K562 (cell line): Measurements from ENCODE around the gene TMEM121. TPM values are rescaled to one million over a fixed set of nuclear protein-coding genes. Genes with fewer than 3 reads are reported as not detected.
A peak's percentile ranks its signal among the peaks of the same experiment; 100 is the strongest.

Source experiments
- ATF6 ChIP-seq: sonication (generic); formaldehyde crosslinking; IDR thresholded peaks from 2 replicates; pipeline ENCODE4 v1.4.0; 2020; ENCODE audit warnings: mild to moderate bottlenecking, missing genetic modification reagents
- BRF1 ChIP-seq: IDR thresholded peaks from 3 replicates; pipeline ENCODE4 v1.6.1; 2011; ENCODE audit warnings: borderline replicate concordance, mild to moderate bottlenecking; ENCODE audit not compliant: insufficient read length; ENCODE audit errors: extremely low read depth
- C11orf30 ChIP-seq: fragments of 450-650 bp; IDR thresholded peaks from 2 replicates; pipeline ENCODE4 v1.6.1; 2016; ENCODE audit warnings: low read depth, mild to moderate bottlenecking
- CCAR2 ChIP-seq: fragments of 200-400 bp; formaldehyde crosslinking; IDR thresholded peaks from 2 replicates; pipeline ENCODE4 v1.6.1; 2017; ENCODE audit warnings: mild to moderate bottlenecking, low read depth, low read length
- E2F5 ChIP-seq: sonication (generic); formaldehyde crosslinking; IDR thresholded peaks from 2 replicates; pipeline ENCODE4 v1.8.0; 2022; ENCODE audit warnings: mild to moderate bottlenecking, missing genetic modification reagents
- ETV1 ChIP-seq: fragments of 450-650 bp; conservative IDR thresholded peaks from 2 replicates; pipeline ENCODE4 v1.6.1; 2016; ENCODE audit warnings: missing genetic modification characterization, control low read depth, low read depth, missing compliant biosample characterization
- MAZ ChIP-seq, 2 experiments: fragments of 450-650 bp in 1 of 2; sonication (generic) in 1 of 2; formaldehyde crosslinking; IDR thresholded peaks in 1 of 2; conservative IDR thresholded peaks in 1 of 2; 2 replicates each; pipeline versions ENCODE4 v1.4.0 to v1.5.0; 2020; ENCODE audit warnings: mild to moderate bottlenecking in 1 of 2, missing genetic modification reagents in 1 of 2
- MEF2D ChIP-seq: conservative IDR thresholded peaks from 2 replicates; pipeline ENCODE4 v1.6.1; 2016; ENCODE audit warnings: low read depth, missing genetic modification characterization, missing compliant biosample characterization
- PHF21A ChIP-seq: fragments of 450-650 bp; IDR thresholded peaks from 2 replicates; pipeline ENCODE4 v1.6.1; 2017; ENCODE audit warnings: low read depth, borderline replicate concordance
- POLR3A ChIP-seq: IDR thresholded peaks from 2 replicates; pipeline ENCODE4 v1.6.1; 2011; ENCODE audit warnings: borderline replicate concordance, mild to moderate bottlenecking, moderate library complexity; ENCODE audit not compliant: insufficient read length, insufficient read depth; ENCODE audit errors: extremely low read depth
- RBM25 ChIP-seq: fragments of 200-400 bp; formaldehyde crosslinking; IDR thresholded peaks from 2 replicates; pipeline ENCODE4 v1.6.1; 2018; ENCODE audit warnings: low read length, low read depth, moderate library complexity; ENCODE audit not compliant: severe bottlenecking
- SIN3B ChIP-seq: fragments of 450-650 bp; IDR thresholded peaks from 2 replicates; pipeline ENCODE4 v1.6.1; 2017; ENCODE audit warnings: low read depth, mild to moderate bottlenecking, moderate library complexity
- STAT6 ChIP-seq: sonication (generic); formaldehyde crosslinking; IDR thresholded peaks from 2 replicates; pipeline ENCODE4 v1.8.1; 2023; ENCODE audit warnings: mild to moderate bottlenecking, missing genetic modification reagents
- ZBTB1 ChIP-seq: sonication (generic); formaldehyde crosslinking; IDR thresholded peaks from 2 replicates; pipeline ENCODE4 v1.8.1; 2023; ENCODE audit warnings: missing genetic modification reagents, low read depth, mild to moderate bottlenecking, borderline replicate concordance
- ZBTB33 ChIP-seq: sonication (generic); formaldehyde crosslinking; IDR thresholded peaks from 2 replicates; pipeline ENCODE4 v1.8.1; 2023; ENCODE audit warnings: mild to moderate bottlenecking, missing genetic modification reagents
- ZNF133 ChIP-seq: fragments of 250-450 bp; sonication (Bioruptor Pico); IDR thresholded peaks from 2 replicates; pipeline ENCODE4 v1.4.0; 2020; ENCODE audit warnings: mild to moderate bottlenecking
- ZNF134 ChIP-seq: fragments of 250-450 bp; sonication (Bioruptor Pico); conservative IDR thresholded peaks from 2 replicates; pipeline ENCODE4 v1.4.0; 2020
- ZNF316 ChIP-seq: fragments of 450-650 bp; IDR thresholded peaks from 2 replicates; pipeline ENCODE4 v1.6.1; 2016
- ZNF395 ChIP-seq: fragments of 200-800 bp; sonication (Bioruptor generic); IDR thresholded peaks from 2 replicates; pipeline ENCODE4 v1.6.1; 2017; ENCODE audit warnings: missing genetic modification characterization, missing compliant biosample characterization
- ZNF584 ChIP-seq: fragments of 200-800 bp; sonication (Bioruptor generic); IDR thresholded peaks from 2 replicates; pipeline ENCODE4 v1.6.1; 2016; ENCODE audit warnings: low read depth, mild to moderate bottlenecking, missing genetic modification characterization, missing compliant biosample characterization
- polyA plus RNA-seq, 8 experiments: library from polyadenylated mRNA; depleted of rRNA in 4 of 8; stranded (reverse) in 5 of 8; unstranded in 3 of 8; fragments of >200 nt; fragmentation: Nextera tagmentation in 2 of 8; fragmentation: Illumina TruSeq in 1 of 8; extraction: Ambion mirVana in 2 of 8; extraction: Trizol in 1 of 8; gene quantifications; 2 replicates each; pipeline versions ENCODE4 v1.2.1 to v1.2.3, GENCODE V29; 2011 to 2014; ENCODE audit warnings: inconsistent platforms in 1 of 8, missing spikeins in 1 of 8
- total RNA-seq, 7 experiments: library from RNA; depleted of rRNA in 6 of 7; stranded (reverse); fragments of >200 nt in 6 of 7; fragmentation: Illumina TruSeq in 2 of 7; extraction: Trizol in 2 of 7; gene quantifications; 2 replicates each; pipeline versions ENCODE4 v1.2.1 to v1.2.3, GENCODE V29; 2011 to 2021; ENCODE audit warnings: low replicate concordance in 1 of 7

TMEM121 gene
- total and polyA plus RNA-seq, 9 of the 15 experiments (the other 6 are each of a cell fraction or from before 2014, with no cell fraction given), result 0.31 to 0.36 TPM; not detected in 7

GRCh38 chr14:105485739-105486162 is 40.6 kb upstream of the TMEM121 start (continued):
- TF ChIP-seq ZNF395 (CRISPR knock-in tag) (no peak), POLR3A (no peak), ATF6 (no peak), STAT6 (no peak), C11orf30 (no peak), ZBTB33 (CRISPR knock-in tag) (peak; percentile 64; the same call in 1 of the 2 replicates), PHF21A (no peak), ZNF134 (CRISPR knock-in tag) (no peak), SIN3B (no peak), ZNF584 (CRISPR knock-in tag) (no peak), ZBTB1 (CRISPR knock-in tag) (no peak), CCAR2 (no peak), ZNF316 (no peak), MAZ (CRISPR knock-in tag; conservative IDR thresholded peaks at IDR 0.05 in 1 of 2, IDR thresholded peaks at IDR 0.05 in 1 of 2) (peak in 1 of 2 experiments; percentile 61; a peak in 1 of 4 replicates), E2F5 (CRISPR knock-in tag) (no peak), ZNF133 (CRISPR knock-in tag) (no peak), MEF2D (tag) (no peak), BRF1 (no peak), ETV1 (tag) (no peak), RBM25 (no peak)
